ENCODE results near the gene FIZ1. TPM values are rescaled to one million over a fixed set of nuclear protein-coding genes. Genes with fewer than 3 reads are reported as not detected.

The FIZ1 gene
- total RNA-seq, 1 donor from 2014 or later, result 21.2 TPM

GRCh38 chr19:55620410-55621204, 21.3 kb upstream of the FIZ1 start:
- Mint-ChIP-seq H3K4me1 (peaks cover 17% of the 10 kb centered on the region), H3K36me3 (ENCODE audit: low read depth) (peaks cover 26% of the 10 kb centered on the region), H3K27ac (no peak overlapping the region), H3K4me3 (no peak overlapping the region), H3K9me3 (no peaks in the 10 kb centered on the region), H3K27me3 (no peaks in the 10 kb centered on the region)
- DNase-seq (no peak), ATAC-seq (ENCODE audit: low read depth) (no peak)
- ChIA-PET CTCF (no interaction called here), POLR2A (interaction anchor here (1.0 to 1.5 kb wide), 3 partner anchors 10 to 22 kb away, joined by 3 to 5 read pairs (median 3); partner anchors contain the start of genes FIZ1 and ZNF865)
- intact Hi-C loops (cut with micrococcal nuclease), result no loop called here
- no peak for TF ChIP-seq CTCF (IDR thresholded peaks at IDR 0.05)

- no peaks in the 10 kb centered on the region for H3K9me3 Mint-ChIP-seq
Measured at GRCh38 chr19:55619286-55619685, 20.0 kb upstream of the FIZ1 start.

GRCh38 chr19:55618426-55618825, 19.1 kb upstream of the FIZ1 start:
- H3K27ac Mint-ChIP-seq, result no peak overlapping the region

More at GRCh38 chr19:55619286-55619685, 20.0 kb upstream of the FIZ1 start:
- intact Hi-C loops (cut with micrococcal nuclease), result no loop called here
- peaks cover 27% of the 10 kb centered on the region for H3K36me3 Mint-ChIP-seq (ENCODE audit: low read depth)
- ChIA-PET CTCF (interaction anchor here (2.1 kb wide), 1 partner anchor 12 kb away, joined by 7 read pairs; no protein-coding TSS in a partner anchor), POLR2A (interaction anchor here (0.7 kb wide), 1 partner anchor 13 kb away, joined by 3 read pairs; no protein-coding TSS in a partner anchor)
- DNase-seq, result no peak
- H3K4me1 Mint-ChIP-seq, result peaks cover 8% of the 10 kb centered on the region
- no peak overlapping the region for H3K4me3 Mint-ChIP-seq
- H3K27ac Mint-ChIP-seq, result no peak overlapping the region
- ATAC-seq (ENCODE audit: low read depth), result no peak
- no peak for TF ChIP-seq CTCF (IDR thresholded peaks at IDR 0.05)
- no peaks in the 10 kb centered on the region for H3K27me3 Mint-ChIP-seq

GRCh38 chr19:55617426-55617825, 18.1 kb upstream of the FIZ1 start:
- ChIA-PET POLR2A (no interaction called here), CTCF (no interaction called here)
- peaks cover 10% of the 10 kb centered on the region for H3K4me1 Mint-ChIP-seq
- intact Hi-C loops (cut with micrococcal nuclease), result no loop called here
- TF ChIP-seq CTCF (IDR thresholded peaks at IDR 0.05), result no peak
- H3K36me3 Mint-ChIP-seq (ENCODE audit: low read depth), result peaks cover 33% of the 10 kb centered on the region
- no peak overlapping the region for H3K27ac Mint-ChIP-seq
- no peaks in the 10 kb centered on the region for H3K9me3 Mint-ChIP-seq
- DNase-seq, result no peak
- H3K4me3 Mint-ChIP-seq, result no peak overlapping the region
- no peaks in the 10 kb centered on the region for H3K27me3 Mint-ChIP-seq
- no peak for ATAC-seq (ENCODE audit: low read depth)

More at GRCh38 chr19:55618426-55618825, 19.1 kb upstream of the FIZ1 start:
- intact Hi-C loops (cut with micrococcal nuclease), result no loop called here
- ATAC-seq (ENCODE audit: low read depth) (no peak), DNase-seq (no peak)
- ChIA-PET POLR2A (interaction anchor here (0.6 to 0.7 kb wide), 2 partner anchors 13 to 18 kb away, joined by 3 read pairs; partner anchors contain the start of gene ZNF524), CTCF (interaction anchor here (2.1 kb wide), 1 partner anchor 13 kb away, joined by 7 read pairs; no protein-coding TSS in a partner anchor)
- no peaks in the 10 kb centered on the region for H3K9me3 Mint-ChIP-seq
- peaks cover 2% of the 10 kb centered on the region for H3K4me1 Mint-ChIP-seq
- H3K4me3 Mint-ChIP-seq, result no peak overlapping the region
- H3K27me3 Mint-ChIP-seq, result no peaks in the 10 kb centered on the region
- peaks cover 23% of the 10 kb centered on the region for H3K36me3 Mint-ChIP-seq (ENCODE audit: low read depth)
- no peak for TF ChIP-seq CTCF (IDR thresholded peaks at IDR 0.05)

GRCh38 chr19:55616395-55616875, 17.1 kb upstream of the FIZ1 start:
- H3K4me1 Mint-ChIP-seq, result peaks cover 20% of the 10 kb centered on the region
- no peaks in the 10 kb centered on the region for H3K27me3 Mint-ChIP-seq
- H3K9me3 Mint-ChIP-seq, result no peaks in the 10 kb centered on the region
- DNase-seq (no peak), ATAC-seq (ENCODE audit: low read depth) (no peak)
- TF ChIP-seq CTCF (IDR thresholded peaks at IDR 0.05), result no peak
- H3K36me3 Mint-ChIP-seq (ENCODE audit: low read depth), result peaks cover 34% of the 10 kb centered on the region
- no peak overlapping the region for H3K27ac Mint-ChIP-seq
- ChIA-PET CTCF (no interaction called here), POLR2A (no interaction called here)
- intact Hi-C loops (cut with micrococcal nuclease), result no loop called here
- no peak overlapping the region for H3K4me3 Mint-ChIP-seq

Measured in activated B cell treated with CpG ODN at 0.5 μM for 24 hours (primary cell).